AG09309 (cell line): ENCODE results near the gene LGR5.
A peak's percentile ranks its signal among the peaks of the same experiment; 100 is the strongest.

Source experiments
- DNase-seq: peaks from one replicate; pipeline ENCODE4 v3.0.0-alpha.2; 2010; ENCODE audit warnings: low read depth
- H3K4me3 ChIP-seq: 2 replicates; pipeline ENCODE4 v1.5.1; 2011; ENCODE audit warnings: mild to moderate bottlenecking, low read depth, low read length, moderate library complexity; ENCODE audit not compliant: control insufficient read depth
- TF ChIP-seq, protein P1 (sequence below): IDR thresholded peaks from 2 replicates; pipeline ENCODE4 v1.5.1; 2011; ENCODE audit warnings: mild to moderate bottlenecking, low read depth, low read length, inconsistent platforms; ENCODE audit not compliant: insufficient read depth, control insufficient read depth; ENCODE audit errors: missing control alignments

The LGR5 gene

DNA sequence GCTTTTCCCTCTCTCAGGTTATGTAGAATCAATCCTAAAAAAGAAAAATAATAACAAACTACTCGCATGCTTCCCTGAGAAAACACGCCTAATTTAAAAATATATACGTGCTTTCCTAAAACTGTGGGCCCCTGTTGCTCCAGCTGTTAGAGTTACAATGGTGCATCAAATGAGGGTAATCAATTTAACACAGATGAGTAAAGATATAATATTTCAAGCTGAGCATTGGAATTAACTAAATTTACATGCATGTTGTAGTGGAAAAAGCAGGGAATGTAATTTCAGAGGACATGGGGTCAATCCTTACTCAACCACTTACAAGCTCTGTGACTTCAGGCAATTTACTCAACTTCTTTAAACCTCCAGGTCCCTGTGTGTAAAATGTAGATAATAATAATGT is 22.4 kb upstream of the LGR5 start:
- no peak overlapping the region for H3K4me3 ChIP-seq
- no peak for DNase-seq
- TF ChIP-seq, protein P1, sequence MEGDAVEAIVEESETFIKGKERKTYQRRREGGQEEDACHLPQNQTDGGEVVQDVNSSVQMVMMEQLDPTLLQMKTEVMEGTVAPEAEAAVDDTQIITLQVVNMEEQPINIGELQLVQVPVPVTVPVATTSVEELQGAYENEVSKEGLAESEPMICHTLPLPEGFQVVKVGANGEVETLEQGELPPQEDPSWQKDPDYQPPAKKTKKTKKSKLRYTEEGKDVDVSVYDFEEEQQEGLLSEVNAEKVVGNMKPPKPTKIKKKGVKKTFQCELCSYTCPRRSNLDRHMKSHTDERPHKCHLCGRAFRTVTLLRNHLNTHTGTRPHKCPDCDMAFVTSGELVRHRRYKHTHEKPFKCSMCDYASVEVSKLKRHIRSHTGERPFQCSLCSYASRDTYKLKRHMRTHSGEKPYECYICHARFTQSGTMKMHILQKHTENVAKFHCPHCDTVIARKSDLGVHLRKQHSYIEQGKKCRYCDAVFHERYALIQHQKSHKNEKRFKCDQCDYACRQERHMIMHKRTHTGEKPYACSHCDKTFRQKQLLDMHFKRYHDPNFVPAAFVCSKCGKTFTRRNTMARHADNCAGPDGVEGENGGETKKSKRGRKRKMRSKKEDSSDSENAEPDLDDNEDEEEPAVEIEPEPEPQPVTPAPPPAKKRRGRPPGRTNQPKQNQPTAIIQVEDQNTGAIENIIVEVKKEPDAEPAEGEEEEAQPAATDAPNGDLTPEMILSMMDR = no peak

DNA sequence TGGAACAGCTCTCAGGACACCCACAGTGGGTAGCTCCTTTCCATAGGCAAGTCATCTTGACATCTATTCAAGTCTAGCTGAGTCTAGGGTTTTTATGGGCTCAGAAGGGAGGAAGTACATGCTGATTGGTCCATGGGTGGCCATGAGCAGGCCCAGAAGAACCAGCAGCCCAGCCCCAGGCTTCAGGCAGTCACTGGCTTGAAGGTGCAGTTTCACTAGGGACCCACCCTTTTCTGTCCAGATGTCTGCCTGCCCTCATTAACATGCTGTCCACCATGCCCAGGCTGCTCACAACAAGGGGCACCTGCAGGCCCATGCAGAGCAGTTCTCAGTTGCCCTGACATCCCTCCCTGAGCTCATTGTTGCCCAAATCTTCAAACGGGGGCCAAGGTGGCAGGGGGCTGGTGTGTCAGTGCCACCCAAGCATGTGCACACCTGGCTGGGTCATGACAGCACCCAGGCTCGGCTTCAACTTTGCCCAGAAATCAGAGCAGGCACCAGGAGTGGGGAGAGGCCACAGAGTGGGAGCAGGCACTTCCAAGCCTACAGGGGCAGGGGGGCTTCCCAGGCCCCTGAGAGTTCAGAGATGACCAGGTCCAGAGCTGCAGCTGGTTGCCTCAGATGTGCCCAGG is 18.7 kb upstream of the LGR5 start:
- TF ChIP-seq, protein P1 = no peak
- H3K4me3 ChIP-seq = no peak overlapping the region
- no peak for DNase-seq

GRCh38 chr12:71425568-71426299 is 13.9 kb upstream of the LGR5 start:
- H3K4me3 ChIP-seq = no peak overlapping the region
- TF ChIP-seq, protein P1 = no peak
- no peak for DNase-seq

DNA sequence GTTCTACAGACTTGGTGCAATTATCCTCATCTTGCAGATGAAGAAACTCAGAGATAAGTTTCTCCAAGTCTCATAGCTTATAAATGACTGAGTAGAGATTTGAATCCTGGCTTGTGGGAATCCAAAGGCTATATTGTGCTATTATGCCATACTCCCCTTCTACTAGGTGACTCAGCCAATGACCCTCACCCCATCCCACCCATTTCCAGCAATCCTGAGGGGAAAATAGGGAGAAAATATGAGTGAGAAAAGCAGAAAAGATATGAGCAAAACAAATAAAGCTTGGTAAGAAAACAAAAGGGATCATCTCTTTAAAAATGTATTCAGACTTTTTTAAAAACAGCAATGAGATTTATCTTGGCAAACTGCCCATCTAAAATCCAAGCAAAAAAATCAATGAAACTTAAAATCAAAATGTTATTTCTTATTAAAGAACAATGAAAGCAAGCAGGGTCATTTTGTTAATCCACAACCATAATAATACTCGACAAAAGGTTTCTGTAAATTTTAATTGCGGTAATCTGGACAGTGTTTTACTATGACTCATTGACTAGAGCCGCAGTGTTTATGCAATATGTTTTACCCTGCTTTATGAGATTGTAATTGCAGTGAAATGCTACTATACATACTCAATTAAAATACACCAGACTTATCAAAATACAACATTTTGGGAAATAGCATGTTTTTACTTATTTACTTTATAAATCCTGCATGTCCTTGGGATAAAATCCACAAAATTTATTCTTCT is 13.1 kb upstream of the LGR5 start:
- TF ChIP-seq, protein P1 = no peak
- DNase-seq = peak; percentile 24
- H3K4me3 ChIP-seq = no peak overlapping the region

DNA sequence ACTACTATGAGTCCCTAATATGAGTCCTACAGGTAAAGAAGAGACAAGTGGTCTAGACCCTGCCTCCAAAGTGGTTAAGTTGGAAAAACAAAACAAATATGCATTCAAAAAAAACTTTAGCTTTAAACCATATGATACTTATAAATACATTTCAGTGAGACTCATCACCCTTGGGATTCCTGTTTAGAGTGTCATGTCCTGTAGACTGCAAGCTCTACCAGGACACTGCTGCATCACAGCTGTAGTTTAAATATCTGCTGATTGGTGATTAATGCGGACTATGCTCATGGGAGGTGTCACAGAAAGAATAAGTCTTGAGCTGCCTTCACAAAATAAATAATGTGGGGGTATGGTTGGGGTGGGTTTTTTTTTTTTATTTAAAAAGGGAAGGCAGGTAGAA is 8.8 kb upstream of the LGR5 start:
- TF ChIP-seq, protein P1 = no peak

GRCh38 chr12:71431991-71432390 is 7.6 kb upstream of the LGR5 start:
- no peak overlapping the region for H3K4me3 ChIP-seq
- TF ChIP-seq, protein P1 = no peak
- DNase-seq = no peak

More for the DNA sequence above, 8.8 kb upstream of the LGR5 start:
- DNase-seq = no peak
- H3K4me3 ChIP-seq = no peak overlapping the region
